GM12873 (cell line): ENCODE measurements around the gene RIPOR2.

Experiments used
- TF ChIP-seq, protein P1 (sequence below): IDR thresholded peaks from 2 replicates; pipeline ENCODE4 v1.5.1; 2012; ENCODE audit warnings: low read depth, mild to moderate bottlenecking, moderate library complexity, low read length, control low read depth; ENCODE audit not compliant: insufficient read depth; ENCODE audit errors: missing control alignments

RIPOR2 gene

DNA sequence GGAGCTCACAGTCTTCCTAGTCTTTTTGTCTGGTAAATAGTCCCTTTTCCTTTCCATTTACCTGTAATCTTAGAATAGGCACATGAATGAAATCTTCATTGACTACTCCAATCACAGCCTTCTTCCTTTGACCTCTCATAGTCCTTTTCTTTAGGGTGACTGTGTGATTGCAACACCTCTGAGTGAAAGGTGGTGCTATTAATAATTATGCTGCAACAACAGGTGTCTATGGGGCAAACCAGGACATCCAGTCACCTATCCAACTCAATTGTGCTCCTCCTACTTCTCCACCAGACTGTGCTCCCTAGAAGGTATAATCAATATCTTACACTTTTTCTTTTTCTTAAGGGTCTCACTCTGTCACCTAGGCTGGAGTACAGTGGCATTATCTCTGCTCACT lies 29.4 kb downstream of the RIPOR2 start:
- TF ChIP-seq, protein P1, sequence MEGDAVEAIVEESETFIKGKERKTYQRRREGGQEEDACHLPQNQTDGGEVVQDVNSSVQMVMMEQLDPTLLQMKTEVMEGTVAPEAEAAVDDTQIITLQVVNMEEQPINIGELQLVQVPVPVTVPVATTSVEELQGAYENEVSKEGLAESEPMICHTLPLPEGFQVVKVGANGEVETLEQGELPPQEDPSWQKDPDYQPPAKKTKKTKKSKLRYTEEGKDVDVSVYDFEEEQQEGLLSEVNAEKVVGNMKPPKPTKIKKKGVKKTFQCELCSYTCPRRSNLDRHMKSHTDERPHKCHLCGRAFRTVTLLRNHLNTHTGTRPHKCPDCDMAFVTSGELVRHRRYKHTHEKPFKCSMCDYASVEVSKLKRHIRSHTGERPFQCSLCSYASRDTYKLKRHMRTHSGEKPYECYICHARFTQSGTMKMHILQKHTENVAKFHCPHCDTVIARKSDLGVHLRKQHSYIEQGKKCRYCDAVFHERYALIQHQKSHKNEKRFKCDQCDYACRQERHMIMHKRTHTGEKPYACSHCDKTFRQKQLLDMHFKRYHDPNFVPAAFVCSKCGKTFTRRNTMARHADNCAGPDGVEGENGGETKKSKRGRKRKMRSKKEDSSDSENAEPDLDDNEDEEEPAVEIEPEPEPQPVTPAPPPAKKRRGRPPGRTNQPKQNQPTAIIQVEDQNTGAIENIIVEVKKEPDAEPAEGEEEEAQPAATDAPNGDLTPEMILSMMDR: no peak

DNA sequence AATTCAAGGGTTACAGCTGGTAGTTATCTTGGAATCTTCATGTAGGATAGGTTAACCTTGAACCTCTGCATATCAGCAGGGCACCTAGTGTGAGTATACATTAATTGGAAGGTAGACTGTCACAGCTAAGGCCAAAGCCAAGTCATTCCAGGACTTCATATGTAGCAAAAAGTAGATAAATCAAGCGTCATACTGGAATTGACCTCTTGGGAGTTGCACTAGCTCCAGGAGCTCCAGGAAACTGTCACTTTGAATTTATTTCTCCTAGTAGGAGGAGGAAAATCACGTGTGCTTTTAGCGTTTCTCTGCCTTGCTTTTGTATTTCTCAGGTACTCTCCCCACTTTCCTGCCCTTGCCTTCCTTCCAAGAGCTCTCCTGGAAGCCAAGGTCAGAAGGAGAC lies 30.3 kb downstream of the RIPOR2 start:
- TF ChIP-seq, protein P1: no peak

GRCh38 chr6:24903681-24904080 lies 32.1 kb downstream of the RIPOR2 start:
- TF ChIP-seq, protein P1: no peak

DNA sequence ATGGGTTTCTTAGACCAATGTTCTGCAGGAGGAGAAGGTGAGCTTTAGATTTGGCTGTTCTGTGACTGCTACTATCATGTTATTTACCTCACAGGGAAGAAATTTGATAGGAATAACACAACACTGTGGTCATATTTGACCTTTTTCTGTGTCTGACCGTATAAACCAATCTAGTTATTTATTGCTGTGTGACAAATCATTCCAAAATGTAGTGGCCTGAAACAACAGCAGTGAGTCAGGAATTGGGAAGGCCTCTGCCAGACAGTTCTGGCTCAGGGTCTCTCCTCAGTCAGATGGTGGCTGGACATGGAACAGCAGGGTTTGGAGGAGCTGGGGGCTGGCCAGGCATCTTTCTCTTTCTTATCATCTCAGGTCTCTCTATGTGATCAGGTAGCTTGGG lies 33.0 kb downstream of the RIPOR2 start:
- TF ChIP-seq, protein P1: no peak

DNA sequence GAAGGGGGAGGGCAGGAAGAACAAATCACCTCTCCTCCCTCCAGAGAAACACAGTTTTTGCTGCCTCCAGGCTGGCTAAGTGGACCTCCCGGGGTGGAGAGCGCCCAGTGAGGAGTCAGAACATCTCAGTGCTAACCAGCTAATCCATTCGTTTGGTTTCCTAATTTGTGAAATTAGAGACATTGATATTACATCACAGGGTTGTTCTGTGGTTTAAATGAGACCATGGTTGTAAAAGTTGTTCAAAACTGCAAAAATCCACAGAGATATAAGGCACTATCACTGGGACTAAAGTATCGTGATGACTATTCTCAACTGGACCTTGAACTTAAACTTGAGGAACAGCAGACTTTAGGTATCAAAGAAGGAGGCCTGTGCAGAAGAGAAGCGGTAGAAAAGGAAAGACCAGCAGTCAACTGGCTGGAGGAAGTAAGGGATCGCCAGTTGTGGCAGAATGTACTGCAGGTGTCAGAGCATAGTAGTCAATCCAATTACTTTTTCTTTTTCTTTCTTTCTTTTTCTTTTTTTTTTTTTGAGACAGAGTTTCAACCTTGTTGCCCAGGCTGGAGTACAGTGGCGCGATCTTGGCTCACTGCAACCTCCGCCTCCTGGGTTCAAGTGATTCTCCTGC lies 33.9 kb downstream of the RIPOR2 start:
- TF ChIP-seq, protein P1: no peak

DNA sequence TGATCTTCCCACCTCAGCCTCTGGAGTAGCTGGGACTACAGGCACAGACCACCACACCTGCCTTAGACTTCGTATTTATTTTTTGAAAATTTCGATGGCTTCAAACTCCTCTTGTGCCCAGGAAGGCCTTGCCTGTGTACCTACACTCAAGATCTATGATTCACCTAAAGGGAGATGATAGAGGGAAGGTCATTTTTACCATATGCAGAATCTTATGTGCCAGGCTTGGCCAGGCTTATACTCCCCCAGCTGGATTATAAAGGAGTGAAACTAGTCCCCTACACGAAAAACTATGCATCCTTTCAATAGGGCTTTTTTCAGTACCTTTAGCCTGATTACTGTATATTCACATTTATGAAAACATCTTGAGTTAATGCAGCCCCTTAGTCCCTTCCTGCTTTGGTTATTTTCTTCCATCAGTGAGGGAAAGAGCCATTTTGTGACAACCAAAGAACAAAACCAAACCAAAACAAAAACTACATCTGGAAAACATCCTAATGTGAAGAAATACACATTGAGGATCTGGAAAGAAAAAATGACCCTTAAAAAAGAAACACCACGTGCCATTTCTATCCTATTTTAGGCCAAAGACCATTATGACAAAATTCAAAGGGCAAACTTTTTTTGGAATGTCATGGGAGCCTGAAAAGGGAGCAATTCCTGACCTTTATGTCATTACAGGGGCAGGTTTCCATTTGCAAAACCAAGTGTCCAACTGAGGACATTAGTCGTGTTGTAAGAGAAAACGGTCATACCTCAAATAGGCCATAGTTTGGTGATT lies 34.7 kb downstream of the RIPOR2 start:
- TF ChIP-seq, protein P1: no peak

DNA sequence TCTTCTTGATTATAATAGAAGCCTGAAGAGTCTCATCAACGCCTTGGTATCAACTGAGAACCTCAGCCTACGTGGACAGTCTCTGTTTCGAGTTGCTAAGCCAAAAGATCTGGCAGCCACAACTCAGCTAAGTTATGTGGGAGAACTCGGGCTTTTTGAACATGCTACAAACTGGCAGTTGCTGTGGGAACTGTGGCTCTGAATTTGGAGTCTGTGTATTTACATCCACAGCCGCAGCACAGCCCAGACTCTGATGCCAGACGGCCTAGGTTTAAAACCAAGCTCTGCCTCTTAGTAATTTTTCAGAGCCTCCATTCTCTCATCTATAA lies 35.8 kb downstream of the RIPOR2 start:
- TF ChIP-seq, protein P1: no peak
